ENCODE results near the gene SZT2. TPM values are rescaled to one million over a fixed set of nuclear protein-coding genes. Genes with fewer than 3 reads are reported as not detected.
A peak's percentile ranks its signal among the peaks of the same experiment; 100 is the strongest.
"Not testable (repeated sequence)": the region's sequence is repeated elsewhere in the genome, so short reads cannot be mapped to it uniquely, and the experiment has no call there.

SZT2 gene
- total RNA-seq, 6 experiments from 2014 or later: 12.7 to 30.4 (median 19.2) TPM

DNA sequence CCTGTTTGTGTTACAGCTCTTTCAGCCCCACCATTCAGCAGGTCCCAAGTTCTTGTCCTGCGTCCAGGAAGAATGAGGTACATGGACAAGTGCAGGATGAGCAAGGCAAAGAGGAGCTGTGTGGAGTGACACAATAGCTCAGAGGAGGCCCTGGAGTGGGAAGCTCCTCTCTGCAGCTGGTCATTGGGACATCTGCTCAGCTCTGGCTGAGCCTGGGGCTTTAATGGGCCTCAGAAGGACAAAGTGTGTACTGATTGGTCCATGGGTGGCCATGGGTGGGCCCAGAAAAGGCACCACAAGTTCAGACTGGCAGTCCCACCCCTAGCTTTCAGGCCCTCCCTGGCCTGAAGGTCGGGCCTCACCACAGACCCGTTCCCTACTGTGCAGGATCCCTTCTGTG lies 78.7 kb downstream of the SZT2 start:
- TF ChIP-seq POLR2A (IDR thresholded peaks at IDR 0.05): no peak
- TF ChIP-seq, protein P1, sequence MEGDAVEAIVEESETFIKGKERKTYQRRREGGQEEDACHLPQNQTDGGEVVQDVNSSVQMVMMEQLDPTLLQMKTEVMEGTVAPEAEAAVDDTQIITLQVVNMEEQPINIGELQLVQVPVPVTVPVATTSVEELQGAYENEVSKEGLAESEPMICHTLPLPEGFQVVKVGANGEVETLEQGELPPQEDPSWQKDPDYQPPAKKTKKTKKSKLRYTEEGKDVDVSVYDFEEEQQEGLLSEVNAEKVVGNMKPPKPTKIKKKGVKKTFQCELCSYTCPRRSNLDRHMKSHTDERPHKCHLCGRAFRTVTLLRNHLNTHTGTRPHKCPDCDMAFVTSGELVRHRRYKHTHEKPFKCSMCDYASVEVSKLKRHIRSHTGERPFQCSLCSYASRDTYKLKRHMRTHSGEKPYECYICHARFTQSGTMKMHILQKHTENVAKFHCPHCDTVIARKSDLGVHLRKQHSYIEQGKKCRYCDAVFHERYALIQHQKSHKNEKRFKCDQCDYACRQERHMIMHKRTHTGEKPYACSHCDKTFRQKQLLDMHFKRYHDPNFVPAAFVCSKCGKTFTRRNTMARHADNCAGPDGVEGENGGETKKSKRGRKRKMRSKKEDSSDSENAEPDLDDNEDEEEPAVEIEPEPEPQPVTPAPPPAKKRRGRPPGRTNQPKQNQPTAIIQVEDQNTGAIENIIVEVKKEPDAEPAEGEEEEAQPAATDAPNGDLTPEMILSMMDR (IDR thresholded peaks at IDR 0.05): no peak
- Histone ChIP-seq H3K4me3 (no peak overlapping the region), H3K36me3 (no peaks in the 10 kb centered on the region), H3K9me3 (no peaks in the 10 kb centered on the region), H3K4me1 (no peaks in the 10 kb centered on the region), H3K27me3 (no peaks in the 10 kb centered on the region), H3K27ac (no peak overlapping the region)
- WGBS (ENCODE audit: insufficient coverage, low coverage, low lambda C conversion rate, missing lambda C conversion rate): 100% methylated on average over 1 of the region's 3 CpGs
- ATAC-seq: no peak
- no peak for DNase-seq
- intact Hi-C loops (cut with DNase I): no loop called here

DNA sequence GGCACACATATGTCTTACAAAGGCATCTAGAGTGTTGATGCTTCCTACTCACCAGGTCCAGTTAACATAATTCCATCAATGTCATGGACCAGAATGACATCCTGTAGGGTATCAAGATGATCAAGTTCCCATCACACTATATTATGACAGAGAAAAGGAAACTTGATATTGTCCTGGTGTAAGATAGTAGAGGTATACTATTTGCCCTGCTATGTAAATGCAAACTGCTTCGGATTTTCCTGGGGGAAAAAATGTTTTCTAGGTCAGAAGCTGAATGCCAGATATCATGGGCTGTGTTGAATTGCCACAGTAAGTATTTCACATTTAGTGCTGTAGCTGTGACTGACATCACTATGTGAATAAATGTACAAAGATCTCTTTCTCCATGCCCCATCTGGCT lies 80.2 kb downstream of the SZT2 start:
- TF ChIP-seq, protein P1 (IDR thresholded peaks at IDR 0.05): no peak
- TF ChIP-seq POLR2A (IDR thresholded peaks at IDR 0.05): no peak
- WGBS (ENCODE audit: insufficient coverage, low coverage, low lambda C conversion rate, missing lambda C conversion rate): 44% methylated on average over 1 of the region's 1 CpG
- intact Hi-C loops (cut with DNase I): no loop called here
- H3K36me3 ChIP-seq: no peaks in the 10 kb centered on the region
- H3K27ac ChIP-seq: no peak overlapping the region
- H3K4me1 ChIP-seq: no peaks in the 10 kb centered on the region
- no peaks in the 10 kb centered on the region for H3K27me3 ChIP-seq
- ATAC-seq (no peak), DNase-seq (no peak)
- H3K4me3 ChIP-seq: no peak overlapping the region
- H3K9me3 ChIP-seq: no peaks in the 10 kb centered on the region

DNA sequence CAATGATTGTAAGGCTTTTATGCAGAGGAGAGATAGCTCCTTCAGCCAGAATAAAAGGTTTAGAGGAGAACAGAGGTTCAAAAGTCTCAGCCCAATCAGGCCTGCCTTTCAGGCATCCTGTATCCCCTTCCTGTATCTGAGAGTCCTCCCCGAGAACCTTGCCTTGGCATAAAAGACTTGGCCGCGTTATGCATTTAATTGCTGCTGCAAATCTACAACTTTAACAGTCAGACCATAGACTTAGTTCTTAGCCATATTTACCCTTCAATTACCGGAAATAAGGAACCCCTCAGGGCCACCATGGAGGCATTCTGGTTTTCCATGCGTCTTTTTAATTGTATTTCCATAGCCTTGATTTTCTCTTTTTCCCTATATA lies 82.4 kb downstream of the SZT2 start:
- Histone ChIP-seq H3K9me3 (no peaks in the 10 kb centered on the region), H3K36me3 (no peaks in the 10 kb centered on the region), H3K27ac (no peak overlapping the region), H3K27me3 (no peaks in the 10 kb centered on the region), H3K4me3 (no peak overlapping the region), H3K4me1 (no peaks in the 10 kb centered on the region)
- TF ChIP-seq, protein P1 (IDR thresholded peaks at IDR 0.05): no peak
- no peak for TF ChIP-seq POLR2A (IDR thresholded peaks at IDR 0.05)
- WGBS (ENCODE audit: insufficient coverage, low coverage, low lambda C conversion rate, missing lambda C conversion rate): 91% methylated on average over 5 of the region's 5 CpGs
- intact Hi-C loops (cut with DNase I): no loop called here
- no peak for ATAC-seq
- DNase-seq: no peak

DNA sequence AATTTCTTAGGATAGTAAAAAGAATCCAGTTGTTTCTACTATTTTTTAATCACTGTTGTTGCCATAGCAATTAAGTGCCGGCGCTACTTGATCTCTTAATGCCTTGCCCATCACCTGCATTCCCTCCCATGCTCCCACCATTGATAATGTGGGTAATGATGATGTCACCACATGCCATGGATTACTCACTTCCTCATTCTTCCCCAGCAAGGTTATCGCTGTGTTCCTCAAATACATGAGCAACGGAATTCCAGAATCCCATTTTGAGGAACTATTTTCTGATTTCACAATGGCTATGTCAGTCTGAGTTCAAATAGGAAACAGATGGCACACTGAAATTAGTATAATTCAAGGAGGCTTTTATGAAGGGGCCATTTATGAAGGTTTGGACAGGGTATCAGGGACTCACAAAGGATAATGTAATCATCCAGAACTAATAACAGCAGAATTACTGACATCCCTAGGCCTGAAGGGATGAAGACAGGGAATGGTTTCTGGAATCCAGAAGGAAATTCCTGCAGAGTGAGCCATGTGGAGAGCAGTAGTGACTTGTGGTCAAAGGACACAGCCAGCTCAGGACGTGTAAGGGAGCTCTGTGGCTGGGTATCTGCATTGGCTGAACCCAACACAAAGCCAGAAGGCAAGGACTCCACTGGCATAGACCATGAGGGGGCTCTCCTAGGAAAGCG lies 82.9 kb downstream of the SZT2 start:
- H3K4me3 ChIP-seq; H3K27me3 ChIP-seq; DNase-seq; H3K36me3 ChIP-seq; intact Hi-C loops (cut with DNase I); H3K4me1 ChIP-seq; H3K9me3 ChIP-seq: not testable (repeated sequence)
- H3K27ac ChIP-seq: peak overlapping the region in 1 of 3 donors; percentile 38
- WGBS (ENCODE audit: insufficient coverage, low coverage, low lambda C conversion rate, missing lambda C conversion rate): 50% methylated on average over 6 of the region's 6 CpGs
- ATAC-seq: peak in 2 of 4 donors; percentile 51 to 66

DNA sequence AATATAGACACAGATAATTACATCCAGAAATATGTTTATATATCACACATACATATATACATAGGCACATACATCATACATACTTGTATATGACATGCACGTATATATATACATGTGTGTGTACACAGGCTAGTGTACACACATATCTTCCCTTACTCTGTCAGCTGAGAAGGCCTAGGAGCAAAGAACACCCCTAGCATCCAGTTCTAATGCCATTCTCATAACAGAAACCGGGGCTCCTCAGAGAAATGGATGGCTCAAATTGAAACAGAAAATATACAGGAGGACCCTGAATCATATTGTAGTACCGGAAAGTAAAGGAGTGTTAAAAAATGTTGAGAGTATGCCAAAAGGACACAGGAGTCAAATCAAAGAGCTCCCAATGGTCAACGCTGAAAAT lies 83.8 kb downstream of the SZT2 start:
- DNase-seq (no peak), ATAC-seq (no peak)
- Histone ChIP-seq H3K27me3 (no peaks in the 10 kb centered on the region), H3K36me3 (no peaks in the 10 kb centered on the region), H3K9me3 (no peaks in the 10 kb centered on the region), H3K4me3 (no peak overlapping the region), H3K4me1 (no peaks in the 10 kb centered on the region), H3K27ac (peak overlapping the region in 1 of 3 donors; percentile 38)
- 63% methylated on average over 4 of the region's 4 CpGs for WGBS (ENCODE audit: insufficient coverage, low coverage, low lambda C conversion rate, missing lambda C conversion rate)
- TF ChIP-seq, protein P1 (IDR thresholded peaks at IDR 0.05): no peak
- no peak for TF ChIP-seq POLR2A (IDR thresholded peaks at IDR 0.05)
- intact Hi-C loops (cut with DNase I): no loop called here

DNA sequence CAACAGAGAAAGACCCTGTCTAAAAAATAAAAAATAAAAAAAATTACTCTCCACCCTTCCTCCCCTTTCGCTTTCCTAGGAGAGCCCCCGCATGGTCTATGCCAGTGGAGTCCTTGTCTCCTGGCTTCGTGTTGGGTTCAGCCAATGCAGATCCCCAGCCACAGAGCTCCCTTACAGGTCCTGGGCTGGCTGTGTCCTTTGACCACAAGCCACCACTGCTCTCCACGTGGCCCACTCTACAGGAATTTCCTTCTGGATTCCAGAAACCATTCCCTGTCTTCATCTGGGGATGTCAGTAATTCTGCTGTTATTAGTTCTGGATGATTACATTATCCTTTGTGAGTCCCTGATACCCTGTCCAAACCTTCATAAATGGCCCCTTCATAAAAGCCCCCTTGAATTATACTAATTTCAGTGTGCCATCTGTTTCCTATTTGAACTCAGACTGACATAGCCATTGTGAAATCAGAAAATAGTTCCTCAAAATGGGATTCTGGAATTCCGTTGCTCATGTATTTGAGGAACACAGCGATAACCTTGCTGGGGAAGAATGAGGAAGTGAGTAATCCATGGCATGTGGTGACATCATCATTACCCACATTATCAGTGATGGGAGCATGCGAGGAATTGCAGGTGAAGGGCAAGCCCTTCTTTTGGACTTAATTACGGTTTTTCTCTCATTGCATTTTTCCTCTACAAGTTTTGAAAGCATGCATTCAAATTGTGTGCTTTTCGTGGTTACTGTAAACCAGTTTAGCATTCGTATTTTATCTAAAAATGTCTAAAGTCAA lies 86.1 kb downstream of the SZT2 start:
- H3K36me3 ChIP-seq; H3K4me1 ChIP-seq; H3K27me3 ChIP-seq; H3K9me3 ChIP-seq; DNase-seq; H3K4me3 ChIP-seq; intact Hi-C loops (cut with DNase I); H3K27ac ChIP-seq: not testable (repeated sequence)
- ATAC-seq: peak in 3 of 4 donors; percentile 42 to 73 (median 58)
- WGBS (ENCODE audit: insufficient coverage, low coverage, low lambda C conversion rate, missing lambda C conversion rate): 64% methylated on average over 9 of the region's 10 CpGs

All from right lobe of liver (tissue), 6 donors.